Psoas muscle (tissue), 8 donors: Measurements from ENCODE around the gene VSIG2. TPM values are rescaled to one million over a fixed set of nuclear protein-coding genes. Genes with fewer than 3 reads are reported as not detected.

Experiments
- ATAC-seq, 4 donors: fragments of 200-7000 bp; cut with Tn5 transposase; one replicate each; pipeline ENCODE4 v1.9.1; 2020; ENCODE audit warnings: moderate library complexity in 3 of 4, mild to moderate bottlenecking in 2 of 4
- DNase-seq, 2 donors: peaks; one replicate each; pipeline ENCODE4 v3.0.0-alpha.2; 2020
- H3K27ac ChIP-seq: fragments of 200-600 bp; one replicate; pipeline ENCODE4 v1.8.0; 2022
- H3K27me3 ChIP-seq, 3 donors: fragments of 200-600 bp in 1 of 3; one replicate each; pipeline versions ENCODE4 v1.6.1 to v1.8.0; 2013 to 2022; ENCODE audit warnings: low read length in 2 of 3, mild to moderate bottlenecking in 2 of 3, moderate library complexity in 1 of 3; ENCODE audit not compliant: insufficient read depth in 3 of 3
- H3K36me3 ChIP-seq, 2 donors: fragments of 200-600 bp in 1 of 2; one replicate each; pipeline versions ENCODE4 v1.6.1 to v1.8.0; 2013 to 2022; ENCODE audit warnings: low read depth in 1 of 2, mild to moderate bottlenecking in 1 of 2, moderate library complexity in 1 of 2; ENCODE audit not compliant: insufficient read depth in 1 of 2
- H3K4me1 ChIP-seq: fragments of 200-600 bp; one replicate; pipeline ENCODE4 v1.8.0; 2022
- H3K4me3 ChIP-seq: fragments of 200-600 bp; one replicate; pipeline ENCODE4 v1.8.0; 2022; ENCODE audit warnings: mild to moderate bottlenecking
- H3K9me3 ChIP-seq: fragments of 200-600 bp; one replicate; pipeline ENCODE4 v1.8.0; 2022
- CTCF ChIP-seq: fragments of 200-600 bp; IDR thresholded peaks from one replicate; pipeline ENCODE4 v1.8.0; 2022; ENCODE audit warnings: antibody characterized with exemption
- WGBS, 3 donors: extraction: QIAGEN DNeasy Blood & Tissue Kit; methylation state at CpG; one replicate each; pipeline versions ENCODE4 v1.1.6 to v1.1.7; 2013; 5-methylcytosine and 5-hydroxymethylcytosine counted together
- intact Hi-C, 2 donors: fragments of 100-400 bp; cut with DNase I; formaldehyde crosslinking; loops; one replicate each; pipeline versions ENCODE4 v1.11.0 to v1.14.2; 2022
- polyA plus RNA-seq, 3 donors: library from polyadenylated mRNA; stranded (reverse); fragments of 200-250 nt; gene quantifications; one replicate each; pipeline ENCODE4 v1.2.3, GENCODE V29; 2013
- total RNA-seq, 4 donors: library from RNA; stranded (reverse); fragmentation: NEBNext Ultra II Directional in 2 of 4; extraction: Animal tissue kit (Norgen Biotek cat#: 25700) in 2 of 4; gene quantifications; one replicate each; pipeline versions ENCODE4 v1.2.1 to v1.2.4, GENCODE V29; 2021 to 2023
- donor health status: healthy with polysubstance abuse.
- donor health status: DM: no; HTN: no; CAD: no; lungs with moderate emphysema.
- donor health status: Bipolar disorder and iron deficiency.
- donor health status: healthy.
- donor health status: DM: yes; HTN: yes; CAD: no.
- donor health status: DM: no; HTN: no; CAD: no.
- donor health status: DM: no; HTN: no; CAD: no.
- donor health status: DM: yes; HTN: yes; CAD: no.

Gene VSIG2
- total and polyA plus RNA-seq, 7 donors: 0.15 to 0.58 (median 0.36) TPM

GRCh38 chr11:124754710-124755109 is 2.7 kb upstream of the VSIG2 start:
- Histone ChIP-seq H3K27ac (no peak overlapping the region), H3K27me3 (peaks cover 0 to 57% (median 19%) of the 10 kb centered on the region in 3 donors)

GRCh38 chr11:124754309-124754708 is 2.3 kb upstream of the VSIG2 start:
- intact Hi-C loops: no loop called here
- peaks cover 0 to 6% of the 10 kb centered on the region in 2 donors for H3K36me3 ChIP-seq
- DNase-seq (no peak), ATAC-seq (no peak)
- peaks cover 0 to 54% (median 14%) of the 10 kb centered on the region in 3 donors for H3K27me3 ChIP-seq
- H3K27ac ChIP-seq: no peak overlapping the region
- no peak for TF ChIP-seq CTCF
- peaks cover 11% of the 10 kb centered on the region for H3K4me1 ChIP-seq
- no peak overlapping the region for H3K4me3 ChIP-seq
- H3K9me3 ChIP-seq: no peaks in the 10 kb centered on the region
- WGBS, 3 donors: 67 to 74% (median 73%) methylated on average over 3 to 4 of the region's 4 CpGs

More at GRCh38 chr11:124754710-124755109, 2.7 kb upstream of the VSIG2 start:
- H3K36me3 ChIP-seq: peaks cover 0 to 6% of the 10 kb centered on the region in 2 donors
- H3K9me3 ChIP-seq: no peaks in the 10 kb centered on the region
- 55% methylated on average over 6 of the region's 6 CpGs for WGBS, 3 donors
- intact Hi-C loops: no loop called here
- ATAC-seq (no peak), DNase-seq (no peak)
- peaks cover 12% of the 10 kb centered on the region for H3K4me1 ChIP-seq
- no peak overlapping the region for H3K4me3 ChIP-seq
- no peak for TF ChIP-seq CTCF

- H3K27ac ChIP-seq: no peak overlapping the region
- 82 to 88% (median 84%) methylated on average over 7 of the region's 7 CpGs for WGBS, 3 donors
These were observed 1.6 kb upstream of the VSIG2 start for GRCh38 chr11:124753624-124754023.

GRCh38 chr11:124753205-124753604 is 1.1 kb upstream of the VSIG2 start:
- Histone ChIP-seq H3K27me3 (peaks cover 0 to 49% (median 16%) of the 10 kb centered on the region in 3 donors), H3K36me3 (peaks cover 0 to 6% of the 10 kb centered on the region in 2 donors), H3K4me1 (peaks cover 3% of the 10 kb centered on the region), H3K27ac (no peak overlapping the region), H3K9me3 (no peaks in the 10 kb centered on the region), H3K4me3 (no peak overlapping the region)
- DNase-seq: no peak
- TF ChIP-seq CTCF: no peak
- ATAC-seq: no peak
- intact Hi-C loops: no loop called here

More at GRCh38 chr11:124753624-124754023, 1.6 kb upstream of the VSIG2 start:
- no peaks in the 10 kb centered on the region for H3K9me3 ChIP-seq
- TF ChIP-seq CTCF: no peak
- H3K36me3 ChIP-seq: peaks cover 0 to 6% of the 10 kb centered on the region in 2 donors
- intact Hi-C loops: no loop called here
- no peak for DNase-seq
- no peak overlapping the region for H3K4me3 ChIP-seq
- H3K27me3 ChIP-seq: peaks cover 0 to 49% (median 13%) of the 10 kb centered on the region in 3 donors
- ATAC-seq: no peak
- peaks cover 4% of the 10 kb centered on the region for H3K4me1 ChIP-seq

GRCh38 chr11:124752471-124753102 is 532 bp upstream of the VSIG2 start:
- H3K4me3 ChIP-seq: no peak overlapping the region
- H3K9me3 ChIP-seq: no peaks in the 10 kb centered on the region
- no peak overlapping the region for H3K27ac ChIP-seq
- intact Hi-C loops: no loop called here
- no peak for TF ChIP-seq CTCF
- ATAC-seq (no peak), DNase-seq (no peak)
- peaks cover 4% of the 10 kb centered on the region for H3K4me1 ChIP-seq
- peaks cover 0 to 6% of the 10 kb centered on the region in 2 donors for H3K36me3 ChIP-seq
- WGBS, 3 donors: 47 to 61% (median 48%) methylated on average over 10 of the region's 10 CpGs
- peaks cover 0 to 49% (median 15%) of the 10 kb centered on the region in 3 donors for H3K27me3 ChIP-seq
